ENCODE measurements around the gene FRG1. TPM values are rescaled to one million over a fixed set of nuclear protein-coding genes. Genes with fewer than 3 reads are reported as not detected.
"Not testable (repeated sequence)": the region's sequence is repeated elsewhere in the genome, so short reads cannot be mapped to it uniquely, and the experiment has no call there.

The FRG1 gene
- total RNA-seq, 4 donors from 2014 or later = 29.6 to 41.3 (median 39.6) TPM

DNA sequence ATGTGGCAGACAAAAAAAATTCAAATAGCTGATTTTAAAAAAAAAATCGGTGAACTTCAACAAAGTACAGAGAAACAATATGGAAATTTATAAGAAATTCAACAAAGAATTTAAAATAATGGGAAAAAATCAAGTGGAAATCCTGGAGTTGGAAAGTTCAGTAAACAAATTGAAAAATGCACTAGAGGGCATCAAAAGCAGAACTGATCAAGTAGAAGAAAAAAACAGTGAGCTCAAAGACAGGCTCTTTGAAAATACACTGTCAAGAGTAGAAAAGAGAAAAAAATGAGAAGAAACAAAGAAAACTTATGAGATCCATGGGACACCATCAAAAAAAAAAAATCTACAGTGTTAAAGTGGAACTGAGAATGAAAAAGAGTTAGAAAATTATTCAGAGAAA is 19.6 kb upstream of the FRG1 start:
- 83 to 92% methylated on average over 1 of the region's 1 CpG for WGBS, 2 donors
- TF ChIP-seq POLR2A (IDR thresholded peaks at IDR 0.05) = no peak
- TF ChIP-seq, protein P1, sequence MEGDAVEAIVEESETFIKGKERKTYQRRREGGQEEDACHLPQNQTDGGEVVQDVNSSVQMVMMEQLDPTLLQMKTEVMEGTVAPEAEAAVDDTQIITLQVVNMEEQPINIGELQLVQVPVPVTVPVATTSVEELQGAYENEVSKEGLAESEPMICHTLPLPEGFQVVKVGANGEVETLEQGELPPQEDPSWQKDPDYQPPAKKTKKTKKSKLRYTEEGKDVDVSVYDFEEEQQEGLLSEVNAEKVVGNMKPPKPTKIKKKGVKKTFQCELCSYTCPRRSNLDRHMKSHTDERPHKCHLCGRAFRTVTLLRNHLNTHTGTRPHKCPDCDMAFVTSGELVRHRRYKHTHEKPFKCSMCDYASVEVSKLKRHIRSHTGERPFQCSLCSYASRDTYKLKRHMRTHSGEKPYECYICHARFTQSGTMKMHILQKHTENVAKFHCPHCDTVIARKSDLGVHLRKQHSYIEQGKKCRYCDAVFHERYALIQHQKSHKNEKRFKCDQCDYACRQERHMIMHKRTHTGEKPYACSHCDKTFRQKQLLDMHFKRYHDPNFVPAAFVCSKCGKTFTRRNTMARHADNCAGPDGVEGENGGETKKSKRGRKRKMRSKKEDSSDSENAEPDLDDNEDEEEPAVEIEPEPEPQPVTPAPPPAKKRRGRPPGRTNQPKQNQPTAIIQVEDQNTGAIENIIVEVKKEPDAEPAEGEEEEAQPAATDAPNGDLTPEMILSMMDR (IDR thresholded peaks at IDR 0.05) = no peak
- intact Hi-C loops (cut with DNase I; ENCODE audit: low total_unique reads) = no loop called here
- no peak for DNase-seq (ENCODE audit: low spot score in 2 of 2)
- H3K4me3 ChIP-seq (ENCODE audit: low read depth, poor library complexity, severe bottlenecking) = no peak overlapping the region

DNA sequence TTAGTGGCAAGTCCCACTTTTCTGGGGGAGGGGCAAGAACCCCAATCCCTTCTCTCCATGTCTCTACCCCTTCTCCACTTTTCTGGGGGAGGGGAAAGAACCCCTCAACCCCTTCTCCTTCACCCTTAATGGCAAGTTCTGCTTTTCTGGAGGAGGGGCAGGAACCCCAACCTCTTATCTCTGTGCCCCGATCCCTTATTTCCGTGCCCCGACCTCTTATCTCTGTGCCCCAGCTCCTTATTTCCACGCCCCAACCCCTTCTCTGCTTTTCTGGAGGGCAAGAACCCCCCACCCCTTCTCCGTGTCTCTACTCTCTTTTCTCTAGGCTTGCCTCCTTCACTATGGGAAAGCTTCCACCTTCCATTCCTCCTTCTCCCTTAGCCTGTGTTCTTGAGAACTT is 13.9 kb upstream of the FRG1 start:
- H3K4me3 ChIP-seq (ENCODE audit: low read depth, poor library complexity, severe bottlenecking); intact Hi-C loops (cut with DNase I; ENCODE audit: low total_unique reads); DNase-seq (ENCODE audit: low spot score in 2 of 2): not testable (repeated sequence)
- WGBS, 2 donors = 83 to 88% methylated on average over 5 of the region's 5 CpGs

DNA sequence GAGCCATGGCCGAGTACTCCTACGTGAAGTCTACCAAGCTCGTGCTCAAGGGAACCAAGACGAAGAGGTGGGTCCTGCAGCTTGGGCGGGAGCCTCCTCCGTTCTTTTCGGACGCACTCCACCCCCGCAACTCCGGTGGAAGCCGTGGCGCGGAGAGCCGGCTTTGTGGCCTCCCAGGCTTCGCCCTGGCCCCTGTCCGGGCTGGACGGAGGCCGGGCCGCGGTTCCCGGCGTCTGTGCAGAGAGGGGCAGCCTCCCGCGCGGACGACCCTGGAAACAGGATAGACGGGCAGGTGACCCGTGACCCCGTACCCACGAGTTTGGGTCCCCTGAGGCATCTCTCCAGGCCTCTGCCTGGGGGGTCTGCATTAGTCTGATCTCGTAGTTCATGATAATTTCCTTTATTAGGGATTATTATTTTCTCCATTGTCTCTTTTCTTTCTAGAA is 356 bp downstream of the FRG1 start:
- TF ChIP-seq, protein P1 (IDR thresholded peaks at IDR 0.05) = no peak
- TF ChIP-seq POLR2A (IDR thresholded peaks at IDR 0.05) = no peak
- WGBS, 2 donors = 0 to 5% methylated on average over 30 to 31 of the region's 31 CpGs
- peak in 1 of 2 donors; percentile 87 for DNase-seq (ENCODE audit: low spot score in 2 of 2)
- intact Hi-C loops (cut with DNase I; ENCODE audit: low total_unique reads) = no loop called here
- peak overlapping the region; percentile 85 for H3K4me3 ChIP-seq (ENCODE audit: low read depth, poor library complexity, severe bottlenecking)

DNA sequence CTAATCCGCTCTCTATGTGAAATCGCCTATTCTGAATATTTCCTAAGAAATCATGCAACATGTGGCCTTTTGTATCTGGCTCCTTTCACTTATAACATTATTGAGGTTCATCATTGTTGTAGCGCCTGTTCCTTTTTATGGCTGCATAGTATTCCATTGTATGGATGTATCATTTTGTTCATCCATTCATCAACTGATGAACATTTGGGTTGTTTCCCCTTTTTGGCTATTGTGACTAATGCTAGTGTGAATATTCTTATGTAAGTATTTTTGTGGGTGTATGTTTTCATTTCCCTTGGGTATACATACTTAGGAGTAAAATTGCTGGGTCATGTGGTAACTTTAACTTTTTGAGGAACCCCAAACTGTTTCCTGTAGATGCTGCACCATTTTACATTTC is 1.7 kb downstream of the FRG1 start:
- DNase-seq (ENCODE audit: low spot score in 2 of 2); H3K4me3 ChIP-seq (ENCODE audit: low read depth, poor library complexity, severe bottlenecking); intact Hi-C loops (cut with DNase I; ENCODE audit: low total_unique reads): not testable (repeated sequence)
- 96 to 99% methylated on average over 3 of the region's 3 CpGs for WGBS, 2 donors

DNA sequence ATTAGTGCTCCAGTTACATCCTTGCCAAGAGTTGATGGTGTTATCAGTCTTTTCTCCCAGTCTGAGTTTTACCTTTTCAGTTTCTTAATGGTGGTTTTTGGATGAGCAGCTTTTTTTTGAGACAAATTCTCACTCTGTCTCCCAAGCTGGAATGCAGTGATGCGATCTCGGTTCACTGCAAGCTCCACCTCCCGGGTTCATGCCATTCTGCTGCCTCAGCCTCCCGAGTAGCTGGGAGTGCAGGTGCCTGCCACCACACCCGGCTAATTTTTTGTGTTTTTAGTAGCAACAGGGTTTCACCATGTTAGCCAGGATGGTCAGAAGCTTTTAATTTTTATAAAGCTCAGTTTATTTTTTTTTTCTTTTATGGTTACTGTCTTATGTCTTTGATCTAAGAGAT is 3.4 kb downstream of the FRG1 start:
- DNase-seq (ENCODE audit: low spot score in 2 of 2); intact Hi-C loops (cut with DNase I; ENCODE audit: low total_unique reads); H3K4me3 ChIP-seq (ENCODE audit: low read depth, poor library complexity, severe bottlenecking): not testable (repeated sequence)
- 85 to 90% methylated on average over 5 of the region's 5 CpGs for WGBS, 2 donors

DNA sequence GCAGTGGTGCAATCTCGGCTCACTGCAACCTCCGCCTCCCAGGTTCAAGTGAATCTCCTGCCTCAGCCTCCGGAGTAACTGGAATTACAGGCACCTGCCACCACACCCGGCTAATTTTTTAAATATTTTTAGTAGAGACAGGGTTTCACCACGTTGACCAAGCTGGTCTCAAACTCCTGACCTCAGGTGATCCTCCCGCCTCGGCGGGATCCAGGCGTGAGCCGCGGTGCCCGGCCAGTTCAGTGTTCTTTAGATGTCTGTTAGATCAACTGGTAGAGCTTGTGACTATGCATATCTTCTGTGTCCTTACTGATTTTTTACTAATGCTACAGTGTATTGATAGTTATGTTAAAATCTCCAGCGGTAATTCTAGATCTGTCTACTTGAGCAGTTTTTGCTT is 6.2 kb downstream of the FRG1 start:
- intact Hi-C loops (cut with DNase I; ENCODE audit: low total_unique reads); DNase-seq (ENCODE audit: low spot score in 2 of 2); H3K4me3 ChIP-seq (ENCODE audit: low read depth, poor library complexity, severe bottlenecking): not testable (repeated sequence)
- WGBS, 2 donors = 90 to 94% methylated on average over 13 of the region's 13 CpGs

DNA sequence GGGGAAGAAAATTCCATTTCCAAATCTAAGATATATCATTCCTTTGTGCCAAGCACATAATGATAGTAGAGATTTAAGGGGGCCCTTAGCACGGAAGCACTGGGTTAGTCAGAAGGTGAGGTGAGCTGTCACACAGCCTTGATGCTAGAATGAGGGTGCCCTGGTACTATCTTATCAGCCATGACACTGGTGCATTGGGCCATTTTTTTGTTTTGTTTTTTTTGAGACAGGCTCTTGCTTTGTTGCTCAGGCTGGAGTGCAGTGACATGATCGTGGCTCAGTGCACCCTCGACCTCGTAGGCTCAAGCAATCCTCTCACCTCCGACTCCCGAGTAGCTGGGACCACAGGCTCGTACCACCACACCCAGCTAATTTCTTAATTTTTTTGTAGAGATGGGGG is 7.8 kb downstream of the FRG1 start:
- 84 to 87% methylated on average over 7 of the region's 7 CpGs for WGBS, 2 donors
- intact Hi-C loops (cut with DNase I; ENCODE audit: low total_unique reads); H3K4me3 ChIP-seq (ENCODE audit: low read depth, poor library complexity, severe bottlenecking); DNase-seq (ENCODE audit: low spot score in 2 of 2): not testable (repeated sequence)

DNA sequence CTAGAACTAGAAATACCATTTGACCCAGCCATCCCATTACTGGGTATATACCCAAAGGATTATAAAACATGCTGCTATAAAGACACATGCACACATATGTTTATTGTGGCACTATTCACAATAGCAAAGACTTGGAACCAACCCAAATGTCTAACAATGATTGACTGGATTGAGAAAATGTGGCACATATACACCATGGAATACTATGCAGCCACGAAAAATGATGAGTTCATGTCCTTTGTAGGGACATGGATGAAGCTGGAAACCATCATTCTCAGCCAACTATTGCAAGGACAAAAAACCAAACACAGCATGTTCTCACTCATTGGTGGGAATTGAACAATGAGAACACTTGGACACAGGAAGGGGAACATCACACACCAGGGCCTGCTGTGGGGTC is 28.6 kb downstream of the FRG1 start:
- intact Hi-C loops (cut with DNase I; ENCODE audit: low total_unique reads); DNase-seq (ENCODE audit: low spot score in 2 of 2): not testable (repeated sequence)

DNA sequence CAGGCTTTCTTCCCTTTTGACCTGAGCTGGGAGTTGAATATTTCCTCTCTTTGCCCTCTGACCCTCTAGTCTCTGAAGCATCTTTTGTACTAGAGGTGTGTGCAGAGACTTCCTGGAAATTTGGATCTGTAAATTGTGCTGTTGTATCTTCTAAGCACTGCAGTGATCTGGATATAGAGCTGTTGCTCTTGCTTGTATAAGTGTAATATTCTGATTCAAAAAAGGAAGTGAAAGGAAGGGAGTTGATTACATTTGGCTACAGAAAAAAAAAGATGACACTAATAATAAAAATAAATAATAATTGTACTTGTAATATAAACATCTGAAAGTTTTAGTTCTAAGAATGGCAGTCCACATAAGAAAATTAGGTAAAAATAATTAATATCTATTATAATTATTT is 33.0 kb downstream of the FRG1 start:
- TF ChIP-seq, protein P1 (IDR thresholded peaks at IDR 0.05) = no peak
- no peak for TF ChIP-seq POLR2A (IDR thresholded peaks at IDR 0.05)
- intact Hi-C loops (cut with DNase I; ENCODE audit: low total_unique reads) = no loop called here
- no peak overlapping the region for H3K4me3 ChIP-seq (ENCODE audit: low read depth, poor library complexity, severe bottlenecking)
- DNase-seq (ENCODE audit: low spot score in 2 of 2) = no peak

More for the DNA sequence above, 28.6 kb downstream of the FRG1 start:
- 42 to 74% methylated on average over 1 of the region's 1 CpG for WGBS, 2 donors
- not testable (repeated sequence) for H3K4me3 ChIP-seq (ENCODE audit: low read depth, poor library complexity, severe bottlenecking)
